Osteocyte (in vitro differentiated cells): ENCODE results near the gene MRPL34. TPM values are rescaled to one million over a fixed set of nuclear protein-coding genes. Genes with fewer than 3 reads are reported as not detected.

Experiments used
- DNase-seq: peaks from one replicate; pipeline ENCODE4 v3.0.0; 2021; ENCODE audit warnings: mixed read lengths; ENCODE audit not compliant: unreplicated experiment; ENCODE audit errors: extremely low spot score
- H3K27ac Mint-ChIP-seq: one replicate; pipeline ENCODE4 v1.8.0; 2021; ENCODE audit warnings: mild to moderate bottlenecking, mixed read lengths; ENCODE audit not compliant: unreplicated experiment
- H3K27me3 Mint-ChIP-seq: one replicate; pipeline ENCODE4 v1.8.0; 2021; ENCODE audit warnings: mixed read lengths; ENCODE audit not compliant: unreplicated experiment
- H3K36me3 Mint-ChIP-seq: one replicate; pipeline ENCODE4 v1.8.0; 2021; ENCODE audit warnings: mixed read lengths; ENCODE audit not compliant: unreplicated experiment
- H3K4me1 Mint-ChIP-seq: one replicate; pipeline ENCODE4 v1.8.0; 2021; ENCODE audit warnings: mixed read lengths; ENCODE audit not compliant: unreplicated experiment
- H3K4me3 Mint-ChIP-seq: one replicate; pipeline ENCODE4 v1.8.0; 2021; ENCODE audit warnings: mild to moderate bottlenecking, moderate library complexity, mixed read lengths; ENCODE audit not compliant: unreplicated experiment
- H3K9me3 Mint-ChIP-seq: one replicate; pipeline ENCODE4 v1.8.0; 2021; ENCODE audit warnings: mixed read lengths; ENCODE audit not compliant: unreplicated experiment
- total RNA-seq: library from RNA; stranded (reverse); gene quantifications from 2 replicates; pipeline ENCODE4 v1.2.1, GENCODE V29; 2021
- TF ChIP-seq, protein P1 (sequence below): fragments of 200-600 bp; sonication (generic); IDR thresholded peaks from 2 replicates; pipeline ENCODE4 v1.5.0; 2021; ENCODE audit warnings: antibody characterized with exemption, mild to moderate bottlenecking, moderate library complexity

The MRPL34 gene
- total RNA-seq, 1 donor from 2014 or later, result 66.9 TPM

DNA sequence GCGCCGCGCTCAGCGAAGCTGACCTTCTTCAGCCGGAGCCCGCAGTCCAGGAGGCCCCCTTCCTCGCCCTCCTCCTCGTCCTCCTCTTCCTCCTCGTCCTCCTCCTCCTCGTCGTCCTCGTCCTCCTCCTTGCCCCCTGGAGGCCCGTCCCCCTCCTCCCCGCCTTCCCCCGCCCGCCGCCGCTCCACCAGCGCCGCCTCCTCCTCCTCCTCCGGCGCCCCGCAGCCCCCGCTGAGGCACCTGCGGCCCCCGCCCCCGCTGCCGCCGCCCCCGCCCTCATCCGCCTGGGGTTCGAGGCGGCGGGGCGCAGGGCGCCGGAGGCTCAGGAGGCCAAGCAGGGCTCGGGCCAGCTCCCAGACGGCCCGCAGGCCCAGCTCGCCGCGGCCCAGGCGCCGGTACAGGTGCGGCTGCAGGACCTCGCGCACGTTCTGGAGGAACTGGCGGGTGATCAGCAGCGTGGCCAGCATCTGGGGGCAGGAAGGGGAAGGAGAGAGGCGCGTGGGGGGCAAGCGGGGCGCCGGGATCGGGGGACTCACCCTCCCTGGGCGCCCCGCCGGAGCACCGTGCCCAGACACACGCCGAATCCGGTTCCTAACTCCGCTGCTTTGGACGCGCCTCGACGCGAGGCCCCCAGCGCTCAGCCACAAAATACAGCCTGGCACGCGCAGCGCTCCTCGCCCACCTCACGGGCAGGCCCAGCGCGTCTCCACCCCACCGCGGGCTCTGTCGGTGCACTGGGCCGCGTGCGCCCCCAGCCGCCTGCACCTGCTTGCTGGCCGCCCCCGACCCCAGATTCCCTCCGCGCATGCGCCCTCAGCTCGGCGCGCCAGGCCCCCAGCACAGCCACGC lies 23.1 kb downstream of the MRPL34 start:
- Mint-ChIP-seq H3K4me3 (no peak overlapping the region), H3K36me3 (no peaks in the 10 kb centered on the region), H3K27ac (no peak overlapping the region)

GRCh38 chr19:17329366-17330261 lies 23.9 kb downstream of the MRPL34 start:
- Mint-ChIP-seq H3K9me3 (no peaks in the 10 kb centered on the region), H3K27me3 (no peaks in the 10 kb centered on the region), H3K4me1 (peaks cover 5% of the 10 kb centered on the region), H3K36me3 (no peaks in the 10 kb centered on the region), H3K4me3 (no peak overlapping the region), H3K27ac (no peak overlapping the region)
- TF ChIP-seq, protein P1, sequence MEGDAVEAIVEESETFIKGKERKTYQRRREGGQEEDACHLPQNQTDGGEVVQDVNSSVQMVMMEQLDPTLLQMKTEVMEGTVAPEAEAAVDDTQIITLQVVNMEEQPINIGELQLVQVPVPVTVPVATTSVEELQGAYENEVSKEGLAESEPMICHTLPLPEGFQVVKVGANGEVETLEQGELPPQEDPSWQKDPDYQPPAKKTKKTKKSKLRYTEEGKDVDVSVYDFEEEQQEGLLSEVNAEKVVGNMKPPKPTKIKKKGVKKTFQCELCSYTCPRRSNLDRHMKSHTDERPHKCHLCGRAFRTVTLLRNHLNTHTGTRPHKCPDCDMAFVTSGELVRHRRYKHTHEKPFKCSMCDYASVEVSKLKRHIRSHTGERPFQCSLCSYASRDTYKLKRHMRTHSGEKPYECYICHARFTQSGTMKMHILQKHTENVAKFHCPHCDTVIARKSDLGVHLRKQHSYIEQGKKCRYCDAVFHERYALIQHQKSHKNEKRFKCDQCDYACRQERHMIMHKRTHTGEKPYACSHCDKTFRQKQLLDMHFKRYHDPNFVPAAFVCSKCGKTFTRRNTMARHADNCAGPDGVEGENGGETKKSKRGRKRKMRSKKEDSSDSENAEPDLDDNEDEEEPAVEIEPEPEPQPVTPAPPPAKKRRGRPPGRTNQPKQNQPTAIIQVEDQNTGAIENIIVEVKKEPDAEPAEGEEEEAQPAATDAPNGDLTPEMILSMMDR, result no peak
- no peak for DNase-seq

More for the DNA sequence above, 23.1 kb downstream of the MRPL34 start:
- Mint-ChIP-seq H3K27me3 (no peaks in the 10 kb centered on the region), H3K9me3 (no peaks in the 10 kb centered on the region), H3K4me1 (peaks cover 3% of the 10 kb centered on the region)
- TF ChIP-seq, protein P1, result no peak
- DNase-seq, result no peak

DNA sequence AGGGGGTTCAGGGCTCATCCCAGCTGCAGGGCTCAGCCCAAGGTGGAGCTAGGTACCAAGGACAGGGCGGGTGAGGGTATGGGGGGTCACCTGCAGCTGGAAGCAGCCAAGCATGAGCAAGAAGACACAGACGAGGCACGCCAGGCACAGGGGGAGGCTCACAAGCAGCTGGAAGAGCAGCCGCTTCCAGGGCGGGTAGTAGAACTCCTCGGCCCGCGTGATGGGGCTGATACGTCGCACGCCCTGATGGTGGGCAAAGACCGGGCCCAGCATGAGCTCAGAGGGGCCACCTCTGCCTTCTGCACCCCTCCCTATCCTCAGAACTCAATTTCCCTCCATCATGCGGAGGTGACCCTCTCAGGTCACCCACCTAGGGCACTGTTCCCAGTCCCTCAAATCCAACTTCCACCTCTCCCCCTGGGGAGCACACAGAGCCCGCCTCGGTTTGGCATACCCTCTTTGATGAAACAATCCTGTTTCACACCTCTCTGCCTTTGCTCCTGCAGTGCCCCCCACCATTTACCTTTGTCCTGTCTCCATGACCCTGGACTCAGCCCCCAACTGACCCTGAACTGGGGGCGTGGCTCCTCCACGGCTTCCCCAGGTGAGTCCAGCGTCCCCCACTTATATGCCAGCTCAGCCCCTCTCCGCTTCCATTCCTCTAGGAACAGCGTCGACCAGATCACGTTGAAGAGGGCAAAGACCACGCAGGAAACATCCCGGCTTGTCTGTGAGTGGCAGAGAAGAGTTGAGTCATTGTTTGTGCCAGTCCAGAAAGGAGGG lies 24.8 kb downstream of the MRPL34 start:
- Mint-ChIP-seq H3K9me3 (no peaks in the 10 kb centered on the region), H3K27ac (no peak overlapping the region), H3K4me3 (no peak overlapping the region), H3K4me1 (peaks cover 13% of the 10 kb centered on the region), H3K27me3 (no peaks in the 10 kb centered on the region), H3K36me3 (no peaks in the 10 kb centered on the region)
- TF ChIP-seq, protein P1, result no peak
- DNase-seq, result no peak

- Mint-ChIP-seq H3K9me3 (no peaks in the 10 kb centered on the region), H3K27me3 (no peaks in the 10 kb centered on the region), H3K4me3 (no peak overlapping the region), H3K36me3 (no peaks in the 10 kb centered on the region), H3K27ac (no peak overlapping the region), H3K4me1 (peaks cover 15% of the 10 kb centered on the region)
- TF ChIP-seq, protein P1, result no peak
- no peak for DNase-seq
These were observed 25.4 kb downstream of the MRPL34 start for GRCh38 chr19:17331045-17331558.
